ENCODE results near the gene LLCFC1. TPM values are rescaled to one million over a fixed set of nuclear protein-coding genes. Genes with fewer than 3 reads are reported as not detected.

The LLCFC1 gene
- not detected in 2 replicates for total RNA-seq

DNA sequence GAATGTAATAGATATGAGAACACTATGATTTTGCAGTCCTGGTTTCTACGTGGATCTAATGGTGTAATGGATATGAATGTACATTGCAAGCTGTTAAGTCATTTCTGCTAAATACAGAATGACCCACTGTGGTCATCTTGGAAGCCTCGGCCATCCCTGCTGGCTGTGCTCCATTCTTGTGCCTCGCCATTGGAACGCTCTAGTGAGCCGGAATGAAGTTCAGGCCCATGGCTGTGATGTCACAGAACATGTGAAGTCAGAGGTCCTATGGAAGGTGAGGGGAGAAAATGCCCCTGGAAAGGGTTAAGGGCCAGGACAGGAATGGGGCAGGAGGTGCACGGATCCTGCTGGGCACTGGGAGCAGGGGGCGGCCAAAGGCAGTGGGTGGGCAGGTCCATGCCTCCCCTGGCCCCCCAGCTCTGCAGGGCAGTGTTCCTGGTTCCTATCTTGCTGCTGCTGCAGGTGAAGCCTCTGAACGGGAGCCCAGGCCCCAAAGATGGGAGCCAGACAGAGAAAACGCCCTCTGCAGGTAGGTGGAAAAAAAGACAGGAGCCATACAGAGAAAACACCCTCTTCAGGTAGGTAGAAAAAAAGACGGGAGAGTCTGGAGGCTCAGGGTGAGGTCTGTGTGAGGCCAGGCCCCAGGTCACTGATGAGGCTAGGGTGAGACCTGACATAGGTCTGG is at the start of gene LLCFC1:
Gene LLCFC1 (plus strand): TSS at position 259 of the 685 bp plus-strand sequence. CDS start 138 bp downstream, at position 397.

GRCh38 chr7:142933624-142934023 is 5.7 kb upstream of the LLCFC1 start, which contains the start of gene TRPV5:
Gene TRPV5 (minus strand): TSS chr7:142933746. CDS start chr7:142933459, 287 bp downstream.

GRCh38 chr7:142961973-142962926 is 23.0 kb downstream of the LLCFC1 start, which contains the start of gene KEL:
Gene KEL (minus strand): TSS chr7:142962363. CDS start chr7:142962206, 157 bp downstream.

Other genes with a start within 250 kb of the LLCFC1 start
- not detected in 2 replicates for gene PRSS1, start 190.0 kb upstream of the LLCFC1 start, total RNA-seq
- not detected in 2 replicates for gene PRSS2, start 168.5 kb upstream of the LLCFC1 start, total RNA-seq
- gene EPHB6, start 84.4 kb upstream of the LLCFC1 start, total RNA-seq = under 0.01 TPM in 1 of 2 replicates, not detected in the other
- gene TRPV6, start 53.7 kb upstream of the LLCFC1 start, total RNA-seq = not detected in 2 replicates
- not detected in 2 replicates for gene TRPV5, start 5.7 kb upstream of the LLCFC1 start, total RNA-seq
- under 0.01 TPM in 1 of 2 replicates, not detected in the other for gene KEL, start 22.9 kb downstream of the LLCFC1 start, total RNA-seq
- 0.06 TPM in 1 of 2 replicates, not detected in the other for gene OR9A2, start 87.6 kb downstream of the LLCFC1 start, total RNA-seq
- gene OR6V1, start 112.9 kb downstream of the LLCFC1 start, total RNA-seq = not detected in 2 replicates
- gene PIP, start 192.6 kb downstream of the LLCFC1 start, total RNA-seq = not detected in 2 replicates
- not detected in 2 replicates for gene TAS2R39, start 243.9 kb downstream of the LLCFC1 start, total RNA-seq